Measurements from ENCODE around the gene INTS13. TPM values are rescaled to one million over a fixed set of nuclear protein-coding genes. Genes with fewer than 3 reads are reported as not detected.
A peak's percentile ranks its signal among the peaks of the same experiment; 100 is the strongest.
"Not testable (repeated sequence)": the region's sequence is repeated elsewhere in the genome, so short reads cannot be mapped to it uniquely, and the experiment has no call there.

INTS13 gene
- 23.7 TPM for total RNA-seq
- long read RNA-seq, transcript INTS13-201 (17 exons, 2,974 nt): major isoform, 7 of 14 reads
- long read RNA-seq, partial matches to known transcripts: 2 of 14 reads
- long read RNA-seq, other reads (novel, unspliced or antisense): 5 of 14 reads

- intact Hi-C loops (cut with DNase I): loop anchor here (1.0 kb wide), 2 partner anchors 73 to 76 kb away; partner anchors contain the start of gene TM7SF3
These were observed at the start of gene INTS13, which contains the start of gene FGFR1OP2 for GRCh38 chr12:26937863-26938700. TSS of gene INTS13 (minus strand) at chr12:26937981. CDS start at chr12:26936803, 1,178 bp downstream. TSS of gene FGFR1OP2 (plus strand) at chr12:26938470. CDS start at chr12:26954159, 15,689 bp downstream.

GRCh38 chr12:26982866-26983265 is 45.1 kb upstream of the INTS13 start:
- DNase-seq (ENCODE audit: missing footprints): no peak
- ATAC-seq: no peak
- intact Hi-C loops (cut with DNase I): no loop called here

More at GRCh38 chr12:26937863-26938700, at the start of gene INTS13, which contains the start of gene FGFR1OP2:
- ATAC-seq: peak; percentile 99
- peak; percentile 100 for DNase-seq (ENCODE audit: missing footprints)

GRCh38 chr12:26979733-26980132 is 42.0 kb upstream of the INTS13 start:
- intact Hi-C loops (cut with DNase I): no loop called here
- ATAC-seq (no peak), DNase-seq (ENCODE audit: missing footprints) (no peak)

DNA sequence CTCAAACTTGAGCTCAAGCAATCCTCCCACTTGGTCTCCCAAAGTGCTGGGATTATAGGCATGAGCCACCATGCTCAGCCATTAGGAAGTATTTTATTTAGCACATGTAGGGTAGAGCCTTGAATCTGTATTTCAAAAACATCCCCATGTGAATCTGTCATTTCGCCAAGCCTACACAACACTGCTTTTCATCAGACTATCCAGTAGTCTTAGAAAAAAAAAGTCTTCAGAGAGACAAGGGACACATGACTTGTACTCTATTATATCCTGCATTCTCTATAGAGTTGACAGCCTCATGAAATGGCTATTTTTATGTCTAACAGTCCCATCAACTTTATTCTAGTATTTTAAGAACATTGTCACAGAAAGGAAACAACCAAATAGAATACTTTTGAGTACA is 41.0 kb upstream of the INTS13 start:
- intact Hi-C loops (cut with DNase I): no loop called here
- DNase-seq (ENCODE audit: missing footprints) (no peak), ATAC-seq (no peak)

- intact Hi-C loops (cut with DNase I): no loop called here
- ATAC-seq (no peak), DNase-seq (ENCODE audit: missing footprints) (no peak)
These were observed 38.9 kb upstream of the INTS13 start for GRCh38 chr12:26976687-26977086.

DNA sequence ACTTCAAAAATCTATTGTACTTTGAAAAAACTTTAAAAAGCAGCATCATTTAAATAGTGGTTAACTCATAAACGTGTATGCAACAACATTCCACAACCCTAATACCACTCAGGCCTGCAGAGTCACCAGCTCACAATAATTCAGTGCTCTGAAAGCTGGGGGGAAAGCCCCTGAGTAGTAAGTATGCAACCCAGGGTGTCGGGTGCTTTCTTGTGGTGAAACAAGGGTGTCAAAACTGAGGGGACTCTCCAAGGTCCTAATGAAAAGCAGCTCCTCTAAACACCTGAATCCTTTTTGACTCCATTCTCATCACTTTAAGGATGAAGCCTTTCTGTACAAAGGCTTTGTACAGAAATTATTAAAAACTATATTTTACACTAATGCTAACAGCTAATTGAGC is 34.2 kb upstream of the INTS13 start:
- intact Hi-C loops (cut with DNase I): no loop called here
- ATAC-seq: no peak
- DNase-seq (ENCODE audit: missing footprints): no peak

GRCh38 chr12:26970136-26970535 is 32.4 kb upstream of the INTS13 start:
- DNase-seq (ENCODE audit: missing footprints) (no peak), ATAC-seq (no peak)
- intact Hi-C loops (cut with DNase I): no loop called here

GRCh38 chr12:26966842-26967241 is 29.1 kb upstream of the INTS13 start:
- ATAC-seq (no peak), DNase-seq (ENCODE audit: missing footprints) (no peak)
- intact Hi-C loops (cut with DNase I): no loop called here

GRCh38 chr12:26963413-26963812 is 25.6 kb upstream of the INTS13 start:
- intact Hi-C loops (cut with DNase I): no loop called here
- DNase-seq (ENCODE audit: missing footprints) (no peak), ATAC-seq (no peak)

DNA sequence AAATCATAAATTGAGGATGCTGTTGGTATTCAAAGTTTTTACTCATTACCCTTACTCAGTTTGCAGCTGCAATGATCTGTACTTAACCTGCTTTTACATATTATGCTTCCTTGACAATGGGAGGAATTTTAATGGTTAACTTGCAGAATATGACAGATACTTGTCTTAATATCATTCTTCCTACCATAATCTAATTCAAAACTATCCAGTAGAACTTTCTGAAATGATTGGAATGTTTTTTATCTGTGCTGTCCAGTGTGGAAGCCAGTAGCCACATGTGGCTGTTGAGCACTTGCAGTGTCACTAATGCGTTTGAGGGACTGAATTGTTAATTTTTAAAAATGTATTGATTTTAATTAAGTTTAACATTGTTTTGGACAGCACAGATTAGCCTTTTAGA is 24.0 kb upstream of the INTS13 start:
- no peak for DNase-seq (ENCODE audit: missing footprints)
- intact Hi-C loops (cut with DNase I): no loop called here
- no peak for ATAC-seq

GRCh38 chr12:26961391-26961790 is 23.6 kb upstream of the INTS13 start:
- intact Hi-C loops (cut with DNase I); DNase-seq (ENCODE audit: missing footprints); ATAC-seq: not testable (repeated sequence)

DNA sequence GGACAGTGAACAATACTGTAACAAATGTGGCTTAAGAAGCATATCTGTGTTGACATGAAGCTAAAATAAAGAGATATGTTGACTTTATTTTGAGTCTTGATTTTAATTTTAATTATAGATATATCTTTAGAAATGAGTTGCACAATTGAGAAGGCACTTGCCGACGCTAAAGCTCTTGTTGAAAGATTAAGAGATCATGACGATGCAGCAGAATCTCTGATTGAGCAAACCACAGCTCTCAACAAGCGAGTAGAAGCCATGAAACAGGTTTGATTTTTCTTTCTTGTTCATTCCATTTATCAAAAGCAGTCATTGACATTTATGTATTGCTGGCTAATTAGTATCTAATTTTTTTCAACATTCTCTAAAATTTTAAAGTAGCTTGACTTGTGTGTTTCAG is 16.2 kb upstream of the INTS13 start:
- no peak for ATAC-seq
- intact Hi-C loops (cut with DNase I): no loop called here
- DNase-seq (ENCODE audit: missing footprints): no peak

- intact Hi-C loops (cut with DNase I): no loop called here
- peak; percentile 54 for ATAC-seq
- DNase-seq (ENCODE audit: missing footprints): no peak
These were observed 15.7 kb upstream of the INTS13 start for GRCh38 chr12:26953447-26953846.

- DNase-seq (ENCODE audit: missing footprints): no peak
- intact Hi-C loops (cut with DNase I): no loop called here
- ATAC-seq: no peak
These were observed 10.5 kb upstream of the INTS13 start for GRCh38 chr12:26948309-26948708.

GRCh38 chr12:26941215-26941594 is 3.4 kb upstream of the INTS13 start:
- intact Hi-C loops (cut with DNase I): no loop called here
- DNase-seq (ENCODE audit: missing footprints) (no peak), ATAC-seq (no peak)

- ATAC-seq (no peak), DNase-seq (ENCODE audit: missing footprints) (no peak)
- intact Hi-C loops (cut with DNase I): no loop called here
These were observed 2.9 kb upstream of the INTS13 start for GRCh38 chr12:26940516-26941214.

DNA sequence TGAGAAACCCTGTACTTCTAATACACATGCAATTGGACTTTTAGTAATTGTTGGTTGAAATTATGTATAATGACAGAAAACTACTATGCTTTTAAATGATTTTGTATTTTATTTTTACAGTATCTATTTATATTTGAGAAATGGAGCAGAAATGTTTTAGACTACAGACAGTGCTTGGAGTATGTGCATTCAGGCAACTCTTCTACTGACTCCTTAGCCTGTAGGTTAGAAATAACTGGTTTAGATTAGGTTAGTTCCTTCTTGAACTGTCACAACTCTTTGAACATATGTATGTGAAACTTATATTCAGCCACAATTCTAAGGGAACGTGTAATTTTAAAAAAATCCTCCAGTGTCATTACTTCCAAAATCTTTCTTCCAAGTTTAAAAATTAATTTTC is 2.2 kb upstream of the INTS13 start:
- intact Hi-C loops (cut with DNase I): no loop called here
- no peak for DNase-seq (ENCODE audit: missing footprints)
- ATAC-seq: no peak

GRCh38 chr12:26939192-26939832 is 1.5 kb upstream of the INTS13 start:
- intact Hi-C loops (cut with DNase I): no loop called here
- ATAC-seq (no peak), DNase-seq (ENCODE audit: missing footprints) (no peak)

- no peak for DNase-seq (ENCODE audit: missing footprints)
These were observed 901 bp upstream of the INTS13 start for GRCh38 chr12:26938701-26939062.

More at GRCh38 chr12:26938701-26939062, 901 bp upstream of the INTS13 start:
- intact Hi-C loops (cut with DNase I): loop anchor here (1.0 kb wide), 1 partner anchor 76 kb away; the partner anchor contains the start of gene TM7SF3
- ATAC-seq: peak; percentile 29
